Left ventricle myocardium superior (tissue), 1 donor: ENCODE results near the gene RUNDC1. TPM values are rescaled to one million over a fixed set of nuclear protein-coding genes. Genes with fewer than 3 reads are reported as not detected.
"Not testable (repeated sequence)": the region's sequence is repeated elsewhere in the genome, so short reads cannot be mapped to it uniquely, and the experiment has no call there.

ENCODE experiments used
- ATAC-seq: fragments of 200-7000 bp; cut with Tn5 transposase; one replicate; pipeline ENCODE4 v1.9.1; 2020; ENCODE audit warnings: mild to moderate bottlenecking, moderate library complexity
- DNase-seq: peaks from one replicate; pipeline ENCODE4 v3.0.0-alpha.2; 2020
- intact Hi-C: fragments of 100-400 bp; cut with micrococcal nuclease; formaldehyde crosslinking; loops from one replicate; pipeline ENCODE4 v1.11.0; 2022
- long read RNA-seq: library from polyadenylated mRNA; unstranded; transcript quantifications from one replicate; pipeline ENCODE4 v2.0.0, GENCODE V29; 2021
- total RNA-seq: library from RNA; stranded (reverse); fragmentation: NEBNext Ultra II Directional; extraction: Animal tissue kit (Norgen Biotek cat#: 25700); gene quantifications from one replicate; pipeline ENCODE4 v1.2.1, GENCODE V29; 2021
- donor health status: DM: no; HTN: yes; CAD: no; lungs with severe emphysema.

Gene RUNDC1
- total RNA-seq: 12.7 TPM
- long read RNA-seq, transcript RUNDC1-201 (5 exons, 3,828 nt): major isoform, 17 of 35 reads
- long read RNA-seq, partial matches to known transcripts: 13 of 35 reads
- long read RNA-seq, other reads (novel, unspliced or antisense): 4 of 35 reads

DNA sequence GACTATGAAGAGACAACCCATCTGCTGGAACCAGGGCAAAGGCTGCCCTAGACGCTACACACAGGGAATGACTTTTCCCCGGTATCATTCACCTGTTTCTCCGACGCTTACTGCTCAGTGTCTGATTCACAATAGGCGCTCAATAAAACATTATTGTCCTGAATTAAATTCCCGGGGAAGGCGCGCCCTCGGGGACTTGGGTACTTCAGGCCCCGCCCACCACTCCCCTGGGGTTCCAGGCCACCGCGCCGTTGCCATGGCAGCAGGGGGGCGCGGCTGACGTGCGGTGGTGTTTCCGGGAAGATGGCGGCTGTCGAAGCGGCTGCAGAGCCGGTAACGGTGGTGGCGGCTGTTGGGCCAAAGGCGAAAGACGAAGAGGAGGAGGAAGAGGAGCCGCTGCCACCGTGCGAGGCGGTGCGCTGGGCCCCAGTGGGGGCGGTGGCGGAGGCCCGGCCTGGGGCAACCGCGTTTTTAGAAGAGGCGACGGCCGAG lies at the start of gene RUNDC1:
RUNDC1 (plus strand) TSS at position 292 of the 492 bp plus-strand sequence; CDS start at position 304, 12 bp downstream.
- DNase-seq: peak; percentile 97
- intact Hi-C loops: no loop called here
- ATAC-seq: peak; percentile 95

DNA sequence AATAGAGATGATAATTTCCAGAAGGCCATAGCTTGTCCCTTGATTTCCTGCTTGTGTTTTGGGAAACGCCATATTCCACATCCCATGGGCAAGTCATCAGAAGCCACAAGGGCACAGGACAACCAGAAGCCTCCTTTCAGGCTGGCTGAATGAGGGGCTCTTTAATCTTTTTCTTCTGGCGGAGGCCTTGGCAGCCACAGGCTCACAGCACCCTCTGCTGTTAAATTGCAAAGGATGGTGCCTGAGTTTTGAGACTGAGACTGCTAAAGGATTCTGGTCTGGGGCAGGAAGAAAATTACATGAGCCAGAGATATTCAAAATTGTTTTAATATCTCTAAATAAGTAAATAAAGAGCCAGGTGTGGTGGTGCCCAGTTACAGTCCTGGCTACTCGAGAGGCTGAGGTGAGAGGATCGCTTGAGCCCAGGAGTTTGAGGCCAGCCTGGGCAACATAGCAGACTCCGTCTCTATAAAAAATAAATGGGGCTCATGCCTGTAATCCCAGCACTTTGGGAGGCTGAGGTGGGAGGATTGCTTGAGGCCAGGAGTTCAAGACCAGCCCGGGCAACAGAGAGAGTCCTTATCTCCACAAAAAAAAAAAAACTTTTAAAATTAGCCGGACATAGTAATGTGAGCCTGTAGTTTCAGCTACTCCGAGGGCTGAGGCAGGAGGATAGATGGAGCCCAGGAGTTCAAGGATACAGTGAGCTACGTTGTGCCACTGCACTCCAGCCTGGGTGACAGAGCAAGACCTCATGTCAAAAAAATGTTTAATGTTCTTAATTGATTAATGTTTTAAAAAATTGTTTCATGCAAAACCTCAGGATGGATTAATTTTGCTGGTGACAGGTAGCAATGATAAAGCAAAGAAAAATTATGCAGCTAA lies 42.4 kb upstream of the RUNDC1 start:
- peak; percentile 68 for ATAC-seq
- no peak for DNase-seq
- intact Hi-C loops: loop anchor here (2.0 kb wide), 1 partner anchor 93 kb away; the partner anchor contains the start of gene AOC2

DNA sequence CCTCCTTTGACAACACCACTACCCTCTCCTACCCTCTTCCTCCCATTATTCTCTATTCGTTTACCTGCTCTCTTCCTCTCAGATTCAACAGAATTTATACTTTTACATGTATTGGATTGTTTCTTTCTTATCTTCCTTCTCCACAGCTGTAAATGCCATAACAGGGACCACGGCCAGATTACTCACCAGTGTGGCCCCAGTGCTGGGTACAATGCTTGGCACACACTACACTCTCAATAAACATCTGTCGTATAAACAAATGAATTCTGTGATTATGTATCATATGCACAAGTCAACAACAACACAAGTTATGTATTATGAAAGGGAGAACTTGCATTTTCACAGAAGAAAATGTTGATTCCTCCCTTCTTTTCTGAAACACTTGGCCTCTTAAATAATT lies 36.2 kb upstream of the RUNDC1 start:
- ATAC-seq (no peak), DNase-seq (no peak)
- intact Hi-C loops: no loop called here

DNA sequence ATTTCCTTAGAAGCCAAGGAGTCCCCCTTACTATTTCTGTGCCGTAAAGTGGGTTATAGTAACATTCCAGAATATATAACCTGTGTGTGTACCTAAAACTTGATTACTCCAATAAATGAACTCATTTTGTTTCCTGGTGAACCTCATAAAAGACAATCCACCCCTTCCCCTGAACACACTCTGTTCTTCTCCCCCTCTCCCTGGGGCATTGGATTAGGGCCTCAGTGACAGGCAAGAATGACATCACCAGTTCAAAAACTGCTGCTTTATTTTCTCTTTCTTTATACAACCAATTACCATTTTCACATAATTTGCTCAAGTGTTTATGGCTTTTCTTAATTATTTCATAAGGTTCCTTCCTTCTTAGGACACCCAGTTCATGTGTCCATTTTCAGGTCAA lies 33.6 kb upstream of the RUNDC1 start:
- DNase-seq (no peak), ATAC-seq (no peak)
- intact Hi-C loops: no loop called here

DNA sequence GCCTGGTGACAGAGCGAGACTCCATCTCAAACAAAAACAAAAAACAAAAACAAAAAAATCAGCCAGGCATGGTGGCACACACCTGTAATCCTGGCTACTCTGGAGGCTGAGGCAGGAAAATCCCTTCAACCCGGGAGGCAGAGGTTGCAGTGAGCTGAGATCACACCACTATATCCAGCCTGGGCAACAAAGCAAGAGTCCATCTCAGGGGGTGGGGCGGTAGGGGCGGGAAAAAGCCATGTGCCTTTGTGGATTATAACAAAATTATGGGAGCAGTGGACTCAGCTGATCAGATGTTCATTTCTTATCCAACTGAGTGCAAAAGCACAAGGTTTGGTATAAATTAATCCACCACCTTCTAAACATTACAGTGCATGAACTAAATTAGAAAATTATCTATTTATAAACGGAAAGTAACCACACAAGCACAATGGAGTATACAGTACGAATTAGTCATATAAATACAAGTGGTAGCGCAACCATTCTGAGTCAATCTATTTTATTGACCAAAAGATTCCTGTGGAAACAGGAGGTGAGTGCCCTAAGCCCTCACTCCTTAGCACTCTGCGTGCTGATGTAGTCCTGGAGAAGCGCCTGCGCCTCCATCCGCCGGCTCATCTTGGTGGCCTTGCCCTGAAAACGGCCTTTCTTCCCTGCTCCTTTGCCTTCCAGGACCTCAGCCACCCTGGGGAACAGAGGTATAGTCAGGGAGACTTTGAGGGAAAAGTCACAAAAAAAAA lies 30.2 kb upstream of the RUNDC1 start:
- no peak for DNase-seq
- intact Hi-C loops: no loop called here
- ATAC-seq: no peak

DNA sequence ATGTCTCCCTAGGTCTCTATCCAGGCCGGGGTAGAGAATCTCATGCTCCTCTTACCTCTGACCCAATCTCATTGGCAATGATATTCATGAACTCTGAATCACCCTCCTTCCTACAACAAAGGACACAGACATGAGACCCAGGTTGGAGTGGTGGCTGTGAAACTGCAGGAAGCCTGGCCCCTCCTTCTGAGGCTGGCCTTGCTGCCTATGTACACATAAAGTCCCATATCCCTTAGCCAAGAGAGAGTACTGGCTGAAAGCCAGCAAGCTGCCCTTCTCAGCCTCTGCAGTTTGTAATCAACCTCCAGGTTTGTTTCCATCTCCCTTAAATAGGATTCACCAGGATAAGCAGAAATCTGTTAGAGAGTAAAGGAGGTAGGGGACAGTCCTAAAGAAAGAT lies 26.7 kb upstream of the RUNDC1 start:
- no peak for ATAC-seq
- no peak for DNase-seq
- intact Hi-C loops: no loop called here

DNA sequence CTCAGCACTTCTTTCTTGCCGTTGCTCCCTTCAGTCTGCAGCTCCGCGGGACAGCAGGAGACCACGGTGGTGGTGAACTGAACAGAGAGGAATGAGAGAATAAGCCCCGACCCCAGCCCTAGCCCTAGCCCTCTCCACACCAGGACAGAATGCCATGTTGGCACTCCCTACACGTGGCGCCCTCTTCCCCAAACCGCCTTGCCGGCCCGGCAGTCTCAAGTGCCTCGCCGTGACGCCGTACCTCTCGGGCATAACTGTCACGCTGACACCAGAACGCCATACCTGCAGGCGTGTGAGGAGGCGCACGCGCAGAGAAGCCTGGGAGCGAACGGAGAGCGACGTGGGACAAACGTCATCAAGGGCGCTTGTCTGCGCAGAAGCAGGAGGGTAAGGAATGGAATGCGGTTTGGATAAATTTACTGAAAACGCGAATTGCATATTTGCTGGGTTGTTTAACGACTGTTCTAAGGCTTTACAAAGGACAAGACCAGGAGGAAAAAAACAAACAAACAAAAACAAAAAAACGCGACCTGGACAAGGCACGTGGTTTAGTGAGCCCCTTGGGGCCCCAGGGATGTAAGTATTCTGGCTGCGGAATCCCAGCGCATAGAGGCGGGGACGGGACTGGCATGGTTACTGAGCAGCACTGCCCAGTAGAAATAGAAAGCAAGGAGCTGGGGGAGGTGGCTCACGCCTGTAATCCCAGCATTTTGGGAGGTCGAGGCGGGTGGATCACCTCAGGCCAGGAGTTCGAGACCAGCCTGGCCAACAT lies 16.0 kb upstream of the RUNDC1 start, which contains the start of gene AARSD1:
AARSD1 (minus strand) TSS at position 294 of the 772 bp plus-strand sequence; CDS start at position 280, 14 bp downstream.
- intact Hi-C loops: no loop called here
- DNase-seq (peak; percentile 95), ATAC-seq (peak; percentile 99)

DNA sequence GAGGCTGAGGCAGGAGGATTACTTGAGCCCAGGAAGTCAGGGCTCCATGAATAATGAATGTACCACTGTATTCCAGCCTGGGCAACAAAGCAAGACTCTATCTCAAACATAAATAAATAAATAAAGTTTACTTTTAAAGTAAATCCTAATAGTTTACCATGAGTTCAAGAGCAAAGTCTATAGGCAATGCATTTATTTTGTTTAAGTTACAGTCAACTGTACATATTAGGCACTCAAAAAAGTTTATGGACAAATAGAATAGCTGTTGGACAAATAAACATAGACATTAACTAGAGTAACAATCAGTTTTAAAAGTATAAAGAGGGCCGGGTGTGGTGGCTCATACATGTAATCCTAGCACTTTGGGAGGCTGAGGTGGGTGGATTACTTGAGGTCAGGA lies 12.4 kb upstream of the RUNDC1 start:
- DNase-seq: no peak
- ATAC-seq: no peak
- intact Hi-C loops: no loop called here

DNA sequence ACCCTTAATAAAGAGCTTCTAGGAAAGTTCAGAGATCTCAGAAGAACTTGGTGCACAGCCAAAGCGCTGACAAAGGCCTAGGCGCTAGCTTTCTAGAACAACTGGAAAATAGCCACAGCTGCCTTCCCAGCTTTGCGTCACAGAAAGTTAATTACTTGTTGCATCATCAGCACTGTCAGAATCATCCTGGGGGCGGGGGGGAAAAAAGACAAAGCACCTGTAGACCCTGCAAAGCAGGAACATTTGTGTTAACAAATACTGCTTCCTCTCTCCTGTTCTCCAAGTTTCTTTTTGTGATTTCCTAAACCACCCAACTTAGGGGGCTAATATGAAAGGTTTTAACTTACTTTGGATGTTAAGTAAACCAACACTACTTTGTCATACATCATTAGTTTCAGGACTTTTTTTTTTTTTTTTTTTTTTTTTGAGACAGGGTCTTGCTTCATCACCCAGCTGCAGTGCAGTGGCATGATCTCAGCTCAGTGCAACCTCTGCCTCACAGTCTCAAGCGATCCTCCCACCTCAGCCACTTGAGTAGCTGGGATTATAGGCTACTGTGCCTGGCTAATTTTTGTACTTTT lies 11.3 kb upstream of the RUNDC1 start:
- DNase-seq: no peak
- intact Hi-C loops: no loop called here
- ATAC-seq: no peak

DNA sequence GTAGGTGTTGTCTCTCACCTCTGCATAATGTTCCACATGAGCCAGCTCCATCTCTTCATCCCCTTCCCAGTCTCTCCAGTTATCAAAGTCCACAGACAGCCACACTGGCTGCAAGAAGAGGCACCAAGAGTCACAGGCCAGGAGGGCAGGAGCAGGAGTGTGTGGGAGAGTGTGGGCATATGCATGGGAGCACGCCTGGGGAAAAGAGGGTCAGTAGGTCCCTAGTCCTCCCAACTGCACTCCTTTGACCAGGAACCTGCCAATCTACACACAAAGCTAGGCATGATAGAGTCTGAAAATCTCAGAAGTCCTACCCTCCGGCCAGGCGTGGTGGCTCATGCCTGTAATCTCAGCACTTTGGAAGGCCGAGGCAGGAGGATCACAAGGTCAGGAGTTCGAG lies 8.8 kb upstream of the RUNDC1 start:
- DNase-seq (no peak), ATAC-seq (no peak)
- intact Hi-C loops: no loop called here

DNA sequence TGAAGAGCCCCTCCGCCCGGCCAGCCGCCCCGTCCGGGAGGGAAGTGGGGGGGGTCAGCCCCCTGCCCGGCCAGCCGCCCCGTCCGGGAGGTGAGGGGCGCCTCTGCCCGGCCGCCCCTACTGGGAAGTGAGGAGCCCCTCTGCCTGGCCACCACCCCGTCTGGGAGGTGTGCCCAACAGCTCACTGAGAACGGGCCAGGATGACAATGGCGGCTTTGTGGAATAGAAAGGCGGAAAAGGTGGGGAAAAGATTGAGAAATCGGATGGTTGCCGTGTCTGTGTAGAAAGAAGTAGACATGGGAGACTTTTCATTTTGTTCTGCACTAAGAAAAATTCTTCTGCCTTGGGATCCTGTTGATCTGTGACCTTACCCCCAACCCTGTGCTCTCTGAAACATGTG lies 7.0 kb upstream of the RUNDC1 start:
- intact Hi-C loops, DNase-seq, ATAC-seq: not testable (repeated sequence)

DNA sequence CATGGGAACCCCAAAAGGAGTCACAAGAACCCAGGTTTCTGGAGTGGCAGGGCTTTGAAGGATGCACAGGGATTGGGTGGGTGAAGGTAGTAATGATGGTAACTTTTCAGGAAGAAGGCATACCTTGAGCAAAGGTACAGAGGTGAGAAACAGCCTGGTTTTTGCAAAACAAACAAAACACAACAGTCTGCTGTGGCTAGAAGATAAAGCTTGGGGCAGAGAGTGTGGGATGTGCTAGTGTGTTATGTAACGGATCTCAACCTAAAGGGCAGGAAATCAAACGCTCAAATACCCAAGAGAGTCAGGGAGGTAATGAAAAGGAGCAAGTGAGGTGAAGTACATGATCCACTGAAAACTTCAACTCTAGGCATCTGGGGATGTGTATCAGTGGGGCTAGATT lies 5.1 kb upstream of the RUNDC1 start:
- intact Hi-C loops: no loop called here
- no peak for ATAC-seq
- no peak for DNase-seq

DNA sequence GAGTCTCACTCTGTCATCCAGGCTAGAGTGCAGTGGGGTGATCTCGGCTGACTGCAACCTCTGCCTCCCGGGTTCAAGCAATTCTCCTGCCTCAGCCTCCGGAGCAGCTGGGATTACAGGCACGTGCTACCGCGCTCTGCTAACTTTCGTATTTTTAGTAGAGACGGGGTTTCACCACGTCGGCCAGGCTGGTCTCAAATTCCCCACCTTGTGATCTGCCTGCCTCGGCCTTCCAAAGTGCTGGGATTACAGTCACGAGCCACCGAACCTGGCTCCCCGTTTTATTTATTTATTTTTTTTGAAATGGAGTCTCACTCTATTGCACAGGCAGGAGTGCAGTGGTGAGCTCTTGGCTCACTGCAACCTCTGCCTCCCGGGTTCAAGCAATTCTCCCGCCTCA lies 4.7 kb upstream of the RUNDC1 start:
- ATAC-seq, intact Hi-C loops, DNase-seq: not testable (repeated sequence)

DNA sequence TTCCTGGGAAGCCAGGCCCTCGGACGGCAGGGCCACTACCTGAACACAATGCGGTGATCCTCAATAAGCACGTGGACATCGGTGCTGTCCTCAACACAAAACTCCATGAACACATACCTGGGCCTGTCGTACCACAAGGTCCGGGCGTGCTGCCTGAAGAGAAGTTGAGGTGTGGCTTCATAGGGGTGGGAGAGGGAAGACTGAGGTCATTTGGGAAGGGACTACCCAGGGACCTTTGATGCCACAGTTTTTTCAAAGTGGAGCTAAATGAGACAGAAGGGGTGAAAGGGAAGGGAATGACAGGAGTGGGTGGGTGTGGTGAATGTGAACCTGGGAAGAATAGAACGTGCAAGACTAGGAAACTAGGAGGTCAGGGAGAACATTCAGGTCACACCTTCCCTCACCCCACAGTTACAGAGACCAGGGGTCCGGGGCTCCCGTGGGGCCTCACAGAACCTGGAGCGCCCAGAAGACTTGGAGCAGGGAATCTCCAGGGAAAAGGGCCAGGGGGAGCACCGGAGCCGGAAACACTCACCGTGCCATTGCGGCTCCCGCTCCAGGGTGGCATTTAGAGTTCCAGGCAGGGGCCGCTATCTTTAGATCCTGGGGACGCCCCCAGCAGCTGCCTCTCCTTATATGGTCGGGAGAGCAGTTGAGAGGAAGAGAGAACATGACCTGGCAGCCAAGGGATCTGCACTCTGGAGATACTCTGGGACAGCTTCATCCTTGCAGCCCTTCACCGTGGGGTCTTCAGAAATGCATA lies 673 bp upstream of the RUNDC1 start, which contains the start of gene PTGES3L:
PTGES3L (minus strand) TSS at position 570 of the 763 bp plus-strand sequence; CDS start at position 543, 27 bp downstream.
- DNase-seq (peak; percentile 68), ATAC-seq (peak; percentile 85)
- intact Hi-C loops: no loop called here

DNA sequence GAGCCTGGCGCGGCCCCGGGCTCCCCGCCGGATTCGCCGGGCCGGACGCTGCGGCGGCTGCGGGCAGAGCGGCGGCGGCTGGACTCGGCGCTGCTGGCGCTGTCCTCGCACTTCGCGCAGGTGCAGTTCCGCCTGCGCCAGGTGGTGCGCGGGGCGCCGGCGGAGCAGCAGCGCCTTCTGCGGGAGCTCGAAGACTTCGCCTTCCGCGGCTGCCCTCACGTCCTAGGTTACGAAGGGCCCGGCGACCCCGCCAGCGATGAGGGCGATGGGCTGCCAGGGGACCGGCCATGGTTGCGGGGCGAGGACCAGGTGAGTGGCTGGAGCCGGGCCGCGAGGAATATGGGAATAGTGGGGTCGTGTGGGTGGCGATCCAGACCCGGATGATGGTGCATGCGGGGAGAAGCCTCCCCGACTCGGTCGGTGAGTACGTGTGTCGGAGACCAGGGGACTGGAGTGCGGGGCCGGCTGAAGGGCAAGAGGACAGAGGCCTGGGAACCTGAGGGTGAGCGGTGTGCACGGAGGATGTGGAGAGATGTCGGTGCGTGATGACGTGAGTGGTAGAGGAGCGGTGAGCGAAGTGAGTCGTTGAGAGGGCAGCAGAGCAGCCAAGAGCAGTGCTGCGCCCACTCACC lies 517 bp downstream of the RUNDC1 start:
- DNase-seq (peak; percentile 58), ATAC-seq (peak; percentile 65)
- intact Hi-C loops: no loop called here

DNA sequence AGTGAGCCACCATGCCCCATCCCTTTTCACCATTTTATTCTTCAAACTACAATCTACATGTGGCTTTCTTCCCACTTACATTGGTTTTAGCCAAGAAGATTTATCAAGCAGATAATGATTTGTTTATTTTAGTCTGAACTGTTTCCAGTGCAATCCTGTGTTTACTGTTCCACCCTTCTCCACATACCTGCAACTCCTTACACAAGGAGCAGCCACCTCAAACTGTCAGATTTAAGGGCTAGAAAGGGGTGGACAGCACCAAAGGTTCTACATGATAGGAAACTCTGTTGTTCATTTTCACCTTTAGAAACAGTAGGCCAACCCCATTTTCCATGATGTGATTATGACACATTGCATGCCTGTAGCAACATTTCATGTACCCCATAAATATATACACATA lies 1.9 kb downstream of the RUNDC1 start:
- intact Hi-C loops: no loop called here
- no peak for ATAC-seq
- DNase-seq: no peak

DNA sequence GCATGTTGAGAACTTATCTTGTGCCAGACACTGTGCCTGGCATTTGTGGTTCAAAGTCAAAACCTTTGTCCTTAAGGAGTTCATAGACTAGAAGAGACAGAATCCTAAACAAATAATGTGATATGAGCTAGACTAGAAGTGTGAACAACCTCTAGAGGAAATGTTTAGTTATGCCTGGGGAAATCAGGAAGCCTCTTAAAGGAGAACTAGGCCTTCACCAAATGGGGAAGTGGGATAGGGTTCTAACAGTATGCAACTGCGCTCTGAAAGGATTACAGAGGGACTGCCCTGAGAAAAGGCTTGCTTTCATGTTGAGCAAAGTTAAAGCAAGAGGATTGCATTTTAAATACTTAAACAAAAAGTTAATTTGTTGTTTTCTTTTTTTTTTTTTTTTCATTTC lies 4.9 kb downstream of the RUNDC1 start:
- intact Hi-C loops: no loop called here
- DNase-seq (no peak), ATAC-seq (no peak)
